KOPT-K1 (cell line): Measurements from ENCODE around the gene C12orf42.

Source experiments
- H3K27ac ChIP-seq: fragments of 200-600 bp; sonication (generic); 2 replicates; pipeline ENCODE4 v1.5.1; 2016; ENCODE audit warnings: antibody characterized with exemption, mild to moderate bottlenecking, low read depth, low read length; ENCODE audit not compliant: poor library complexity, severe bottlenecking
- H3K36me3 ChIP-seq: fragments of 200-600 bp; sonication (generic); 2 replicates; pipeline ENCODE4 v1.5.1; 2017; ENCODE audit warnings: antibody characterized with exemption, mild to moderate bottlenecking, low read length, moderate library complexity; ENCODE audit not compliant: insufficient read depth
- H3K9me3 ChIP-seq: fragments of 200-600 bp; sonication (generic); 2 replicates; pipeline ENCODE4 v1.5.1; 2017; ENCODE audit warnings: antibody characterized with exemption, low read length, mild to moderate bottlenecking; ENCODE audit not compliant: insufficient read depth, poor library complexity, severe bottlenecking

The C12orf42 gene

GRCh38 chr12:103505371-103506236 lies 9.8 kb upstream of the C12orf42 start:
- Histone ChIP-seq H3K27ac (no peak overlapping the region), H3K36me3 (no peaks in the 10 kb centered on the region), H3K9me3 (no peaks in the 10 kb centered on the region)

GRCh38 chr12:103504606-103505005 lies 8.8 kb upstream of the C12orf42 start:
- H3K36me3 ChIP-seq = no peaks in the 10 kb centered on the region
- H3K27ac ChIP-seq = no peak overlapping the region
- no peaks in the 10 kb centered on the region for H3K9me3 ChIP-seq

GRCh38 chr12:103503546-103504480 lies 8.0 kb upstream of the C12orf42 start:
- H3K36me3 ChIP-seq = no peaks in the 10 kb centered on the region
- no peak overlapping the region for H3K27ac ChIP-seq
- H3K9me3 ChIP-seq = no peaks in the 10 kb centered on the region

GRCh38 chr12:103501447-103501846 lies 5.7 kb upstream of the C12orf42 start:
- Histone ChIP-seq H3K27ac (no peak overlapping the region), H3K9me3 (no peaks in the 10 kb centered on the region), H3K36me3 (no peaks in the 10 kb centered on the region)

GRCh38 chr12:103499571-103499970 lies 3.8 kb upstream of the C12orf42 start:
- Histone ChIP-seq H3K36me3 (no peaks in the 10 kb centered on the region), H3K27ac (no peak overlapping the region), H3K9me3 (no peaks in the 10 kb centered on the region)

GRCh38 chr12:103498990-103499389 lies 3.2 kb upstream of the C12orf42 start:
- Histone ChIP-seq H3K9me3 (no peaks in the 10 kb centered on the region), H3K36me3 (no peaks in the 10 kb centered on the region), H3K27ac (no peak overlapping the region)

- Histone ChIP-seq H3K9me3 (no peaks in the 10 kb centered on the region), H3K36me3 (no peaks in the 10 kb centered on the region), H3K27ac (peak overlapping the region; percentile 70)
Measured at GRCh38 chr12:103494734-103495468, 867 bp downstream of the C12orf42 start.

- Histone ChIP-seq H3K27ac (peak overlapping the region; percentile 70), H3K9me3 (no peaks in the 10 kb centered on the region), H3K36me3 (no peaks in the 10 kb centered on the region)
Measured at GRCh38 chr12:103494051-103494733, 1.6 kb downstream of the C12orf42 start.

- no peaks in the 10 kb centered on the region for H3K9me3 ChIP-seq
Measured at GRCh38 chr12:103493199-103493598, 2.6 kb downstream of the C12orf42 start.

GRCh38 chr12:103482365-103482764 lies 13.4 kb downstream of the C12orf42 start:
- no peaks in the 10 kb centered on the region for H3K9me3 ChIP-seq
- H3K36me3 ChIP-seq = no peaks in the 10 kb centered on the region
- H3K27ac ChIP-seq = peak overlapping the region; percentile 15

More at GRCh38 chr12:103493199-103493598, 2.6 kb downstream of the C12orf42 start:
- Histone ChIP-seq H3K27ac (peak overlapping the region; percentile 70), H3K36me3 (no peaks in the 10 kb centered on the region)

GRCh38 chr12:103475073-103475472 lies 20.7 kb downstream of the C12orf42 start:
- H3K36me3 ChIP-seq = no peaks in the 10 kb centered on the region
- no peak overlapping the region for H3K27ac ChIP-seq
- H3K9me3 ChIP-seq = no peaks in the 10 kb centered on the region

- H3K36me3 ChIP-seq = no peaks in the 10 kb centered on the region
- no peak overlapping the region for H3K27ac ChIP-seq
- H3K9me3 ChIP-seq = no peaks in the 10 kb centered on the region
Measured at GRCh38 chr12:103470664-103471063, 25.1 kb downstream of the C12orf42 start.

- Histone ChIP-seq H3K27ac (no peak overlapping the region), H3K36me3 (no peaks in the 10 kb centered on the region), H3K9me3 (no peaks in the 10 kb centered on the region)
Measured at GRCh38 chr12:103469719-103470118, 26.0 kb downstream of the C12orf42 start.

GRCh38 chr12:103468837-103469236 lies 26.9 kb downstream of the C12orf42 start:
- Histone ChIP-seq H3K9me3 (no peaks in the 10 kb centered on the region), H3K36me3 (no peaks in the 10 kb centered on the region), H3K27ac (no peak overlapping the region)
